Neural cell (in vitro differentiated cells): ENCODE data around the gene AK5. TPM values are rescaled to one million over a fixed set of nuclear protein-coding genes. Genes with fewer than 3 reads are reported as not detected.

Experiments
- H2AFZ ChIP-seq: fragments of 200-600, 300-800 bp; sonication (generic), shearing (Covaris generic); 2 replicates; pipeline ENCODE4 v1.6.0; 2014; ENCODE audit warnings: low read depth, mild to moderate bottlenecking, antibody characterized with exemption, low read length, moderate library complexity
- H3F3A ChIP-seq: fragments of 200-600 bp; shearing (Covaris generic); 2 replicates; pipeline ENCODE4 v1.6.1; 2016; ENCODE audit warnings: mild to moderate bottlenecking, moderate library complexity, mixed read lengths, antibody characterized with exemption, low read length; ENCODE audit not compliant: insufficient read depth, poor library complexity, severe bottlenecking
- H3K27ac ChIP-seq: fragments of 200-600, 300-800 bp; sonication (generic), shearing (Covaris generic); 2 replicates; pipeline ENCODE4 v1.5.1; 2014; ENCODE audit warnings: mild to moderate bottlenecking, low read length, moderate library complexity
- H3K27me3 ChIP-seq: fragments of 300-800, 200-600 bp; sonication (generic), shearing (Covaris generic); 2 replicates; pipeline ENCODE4 v1.6.0; 2014; ENCODE audit warnings: mild to moderate bottlenecking, low read depth, low read length, moderate library complexity; ENCODE audit not compliant: insufficient read depth
- H3K36me3 ChIP-seq: fragments of 300-800, 200-600 bp; sonication (generic), shearing (Covaris generic); 2 replicates; pipeline ENCODE4 v1.5.1; 2014; ENCODE audit warnings: mild to moderate bottlenecking, antibody characterized with exemption, low read length, moderate library complexity; ENCODE audit not compliant: insufficient read depth
- H3K4me2 ChIP-seq: fragments of 300-800, 200-600 bp; sonication (generic), shearing (Covaris generic); 2 replicates; pipeline ENCODE4 v1.6.0; 2014; ENCODE audit warnings: mild to moderate bottlenecking, low read length
- H3K4me3 ChIP-seq: fragments of 300-800, 200-600 bp; sonication (generic), shearing (Covaris generic); 2 replicates; pipeline ENCODE4 v1.5.1; 2014; ENCODE audit warnings: mild to moderate bottlenecking, low read length, moderate library complexity
- H3K79me2 ChIP-seq: fragments of 200-600 bp; shearing (Covaris generic); replicated peaks from 2 replicates; pipeline ENCODE4 v1.6.0; 2014; ENCODE audit warnings: mild to moderate bottlenecking, low read length, moderate library complexity; ENCODE audit not compliant: insufficient read depth
- H3K9ac ChIP-seq: fragments of 300-800, 200-600 bp; sonication (generic), shearing (Covaris generic); 2 replicates; pipeline ENCODE4 v1.6.1; 2016; ENCODE audit warnings: mild to moderate bottlenecking, low read length, mixed read lengths
- H3K9me2 ChIP-seq: fragments of 200-600 bp; shearing (Covaris generic); 2 replicates; pipeline ENCODE4 v1.6.1; 2016; ENCODE audit warnings: mild to moderate bottlenecking, low read length, mixed read lengths; ENCODE audit not compliant: insufficient read depth
- H3K9me3 ChIP-seq: fragments of 200-600, 300-800 bp; sonication (generic), shearing (Covaris generic); 2 replicates; pipeline ENCODE4 v1.6.1; 2016; ENCODE audit warnings: mild to moderate bottlenecking, mixed run types, low read length, moderate library complexity, mixed read lengths
- H4K20me1 ChIP-seq: fragments of 200-600 bp; shearing (Covaris generic); 2 replicates; pipeline ENCODE4 v1.6.1; 2016; ENCODE audit warnings: mild to moderate bottlenecking, mixed run types; ENCODE audit not compliant: insufficient read depth
- CTCF ChIP-seq: fragments of 450-650 bp; IDR thresholded peaks from 2 replicates; pipeline ENCODE4 v1.5.1; 2014; ENCODE audit warnings: antibody characterized with exemption, mild to moderate bottlenecking, moderate library complexity; ENCODE audit not compliant: poor library complexity, severe bottlenecking
- EZH2 ChIP-seq: fragments of 200-600, 300-800 bp; shearing (Covaris generic), sonication (generic); IDR thresholded peaks from 2 replicates; pipeline ENCODE4 v1.6.1; 2014; ENCODE audit warnings: antibody characterized with exemption, low read length, borderline replicate concordance, mild to moderate bottlenecking; ENCODE audit not compliant: insufficient read depth, poor library complexity, severe bottlenecking
- MXI1 ChIP-seq: fragments of 450-650 bp; conservative IDR thresholded peaks from 2 replicates; pipeline ENCODE4 v1.6.1; 2014; ENCODE audit warnings: antibody characterized with exemption, mild to moderate bottlenecking; ENCODE audit not compliant: poor library complexity, severe bottlenecking
- POLR2AphosphoS5 ChIP-seq: IDR thresholded peaks from 2 replicates; pipeline ENCODE4 v1.6.1; 2012
- RAD21 ChIP-seq: fragments of 450-650 bp; conservative IDR thresholded peaks from 2 replicates; pipeline ENCODE4 v1.6.1; 2014; ENCODE audit warnings: antibody characterized with exemption, mild to moderate bottlenecking, moderate library complexity
- REST ChIP-seq: IDR thresholded peaks from 2 replicates; pipeline ENCODE4 v1.6.1; 2012; ENCODE audit warnings: borderline replicate concordance
- SMC3 ChIP-seq: fragments of 450-650 bp; conservative IDR thresholded peaks from 2 replicates; pipeline ENCODE4 v1.6.1; 2014; ENCODE audit warnings: antibody characterized with exemption, mild to moderate bottlenecking, moderate library complexity; ENCODE audit not compliant: poor library complexity
- TAF1 ChIP-seq: IDR thresholded peaks from 2 replicates; pipeline ENCODE4 v1.6.1; 2012; ENCODE audit warnings: low read depth
- polyA plus RNA-seq: library from polyadenylated mRNA; depleted of rRNA; stranded (reverse); fragments of >200 nt; gene quantifications from 2 replicates; pipeline ENCODE4 v1.2.3, GENCODE V29; 2014

Gene AK5
- polyA plus RNA-seq, 1 donor from 2014 or later: 7.1 TPM

- Histone ChIP-seq H3F3A (no peaks in the 10 kb centered on the region), H3K4me3 (peak overlapping the region; percentile 86), H2AFZ (no peak overlapping the region), H3K9me2 (no peaks in the 10 kb centered on the region), H4K20me1 (no peaks in the 10 kb centered on the region), H3K27ac (no peak overlapping the region), H3K27me3 (peaks cover 36% of the 10 kb centered on the region), H3K79me2 (no peaks in the 10 kb centered on the region), H3K9ac (no peak overlapping the region), H3K36me3 (no peaks in the 10 kb centered on the region), H3K9me3 (no peaks in the 10 kb centered on the region), H3K4me2 (no peak overlapping the region)
- TF ChIP-seq SMC3 (no peak), POLR2AphosphoS5 (no peak), EZH2 (no peak), TAF1 (no peak), REST (no peak)
These were observed 857 bp upstream of the AK5 start for GRCh38 chr1:77280962-77281361.

DNA sequence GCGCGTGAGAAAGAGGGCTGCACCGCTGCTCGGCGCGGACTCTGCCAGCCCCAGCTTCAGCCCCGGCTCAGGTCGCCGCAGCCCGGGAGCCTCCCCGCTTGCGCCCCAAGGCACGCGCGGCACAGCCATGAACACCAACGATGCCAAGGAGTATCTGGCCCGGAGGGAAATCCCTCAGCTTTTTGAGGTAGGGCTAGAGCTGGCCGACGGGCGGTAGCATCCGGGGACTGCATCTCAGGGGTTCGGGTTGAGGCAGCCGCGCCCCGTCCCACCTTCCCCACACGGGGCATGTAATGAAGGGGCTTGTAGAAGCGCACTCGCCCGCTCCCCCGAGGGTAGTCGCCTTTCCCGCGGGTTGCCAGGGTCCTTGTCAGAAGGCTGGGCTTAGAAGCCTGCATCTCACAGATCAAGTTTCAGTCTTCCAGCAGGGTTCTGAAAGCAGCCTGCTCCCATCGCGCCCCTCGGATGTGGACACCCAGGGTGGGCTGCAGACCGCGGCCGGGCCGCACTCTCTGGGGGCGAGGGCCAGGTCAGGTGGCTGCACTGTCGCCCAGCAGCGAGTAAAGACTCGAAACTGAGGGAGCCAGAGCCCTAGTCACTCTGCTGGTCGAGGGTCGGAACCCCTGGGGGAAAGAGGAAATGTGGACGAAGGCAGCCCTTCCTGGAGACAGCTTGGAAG is 507 bp downstream of the AK5 start:
- Histone ChIP-seq H2AFZ (peak overlapping the region; percentile 40), H3K27ac (no peak overlapping the region), H3K36me3 (no peaks in the 10 kb centered on the region), H3K9ac (peak overlapping the region; percentile 65), H3K9me2 (no peaks in the 10 kb centered on the region), H3K79me2 (no peaks in the 10 kb centered on the region), H3K9me3 (no peaks in the 10 kb centered on the region), H3K4me2 (peak overlapping the region; percentile 69), H3F3A (no peaks in the 10 kb centered on the region), H3K4me3 (peak overlapping the region; percentile 86), H4K20me1 (no peaks in the 10 kb centered on the region), H3K27me3 (peaks cover 36% of the 10 kb centered on the region)
- no peak for TF ChIP-seq MXI1
- no peak for TF ChIP-seq EZH2
- no peak for TF ChIP-seq TAF1
- TF ChIP-seq RAD21: no peak
- TF ChIP-seq CTCF: peak; percentile 12
- TF ChIP-seq SMC3: no peak
